GM13977 (cell line): Measurements from ENCODE around the gene STK32B.

Experiments used
- DNase-seq: peaks from one replicate; pipeline ENCODE4 v3.0.0; 2012; ENCODE audit warnings: low spot score
- in situ Hi-C: fragments of 300-500 bp; cut with MboI; formaldehyde crosslinking; loops from one replicate; pipeline ENCODE4 v1.12.0; 2022; ENCODE audit warnings: low sequenced_read_pairs, low pct_unique_long_range_greater_than_20kb, mixed read lengths, inconsistent platforms; ENCODE audit not compliant: unreplicated experiment
- TF ChIP-seq, protein P1 (sequence below): IDR thresholded peaks from 2 replicates; pipeline ENCODE4 v1.5.1; 2012; ENCODE audit warnings: mild to moderate bottlenecking, control low read depth; ENCODE audit not compliant: insufficient read depth; ENCODE audit errors: extremely low read depth, missing control alignments

STK32B gene

GRCh38 chr4:5504486-5504885, 453.2 kb downstream of the STK32B start:
- TF ChIP-seq, protein P1, sequence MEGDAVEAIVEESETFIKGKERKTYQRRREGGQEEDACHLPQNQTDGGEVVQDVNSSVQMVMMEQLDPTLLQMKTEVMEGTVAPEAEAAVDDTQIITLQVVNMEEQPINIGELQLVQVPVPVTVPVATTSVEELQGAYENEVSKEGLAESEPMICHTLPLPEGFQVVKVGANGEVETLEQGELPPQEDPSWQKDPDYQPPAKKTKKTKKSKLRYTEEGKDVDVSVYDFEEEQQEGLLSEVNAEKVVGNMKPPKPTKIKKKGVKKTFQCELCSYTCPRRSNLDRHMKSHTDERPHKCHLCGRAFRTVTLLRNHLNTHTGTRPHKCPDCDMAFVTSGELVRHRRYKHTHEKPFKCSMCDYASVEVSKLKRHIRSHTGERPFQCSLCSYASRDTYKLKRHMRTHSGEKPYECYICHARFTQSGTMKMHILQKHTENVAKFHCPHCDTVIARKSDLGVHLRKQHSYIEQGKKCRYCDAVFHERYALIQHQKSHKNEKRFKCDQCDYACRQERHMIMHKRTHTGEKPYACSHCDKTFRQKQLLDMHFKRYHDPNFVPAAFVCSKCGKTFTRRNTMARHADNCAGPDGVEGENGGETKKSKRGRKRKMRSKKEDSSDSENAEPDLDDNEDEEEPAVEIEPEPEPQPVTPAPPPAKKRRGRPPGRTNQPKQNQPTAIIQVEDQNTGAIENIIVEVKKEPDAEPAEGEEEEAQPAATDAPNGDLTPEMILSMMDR: no peak
- in situ Hi-C loops: no loop called here

GRCh38 chr4:5510504-5510903, 459.2 kb downstream of the STK32B start:
- in situ Hi-C loops: no loop called here
- TF ChIP-seq, protein P1: no peak
- no peak for DNase-seq

More at GRCh38 chr4:5504486-5504885, 453.2 kb downstream of the STK32B start:
- no peak for DNase-seq

DNA sequence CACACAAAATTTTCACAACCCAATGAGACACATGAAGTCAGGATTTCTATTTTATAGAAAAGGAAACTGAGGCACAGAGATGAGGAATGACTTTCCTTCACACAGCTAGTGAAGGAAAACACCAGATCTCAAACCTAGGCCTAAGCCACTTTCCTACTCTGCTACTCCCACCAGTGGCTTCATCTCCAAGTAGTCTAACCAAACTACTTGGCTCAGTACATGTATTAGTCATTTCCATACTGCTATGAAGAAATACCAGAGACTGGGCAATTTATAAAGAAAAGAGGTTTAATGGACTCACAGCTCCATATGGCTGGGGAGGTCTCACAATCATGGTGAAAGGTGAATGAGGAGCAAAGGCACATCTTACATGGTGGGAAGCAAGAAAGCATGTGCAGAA, 460.5 kb downstream of the STK32B start:
- TF ChIP-seq, protein P1: no peak

DNA sequence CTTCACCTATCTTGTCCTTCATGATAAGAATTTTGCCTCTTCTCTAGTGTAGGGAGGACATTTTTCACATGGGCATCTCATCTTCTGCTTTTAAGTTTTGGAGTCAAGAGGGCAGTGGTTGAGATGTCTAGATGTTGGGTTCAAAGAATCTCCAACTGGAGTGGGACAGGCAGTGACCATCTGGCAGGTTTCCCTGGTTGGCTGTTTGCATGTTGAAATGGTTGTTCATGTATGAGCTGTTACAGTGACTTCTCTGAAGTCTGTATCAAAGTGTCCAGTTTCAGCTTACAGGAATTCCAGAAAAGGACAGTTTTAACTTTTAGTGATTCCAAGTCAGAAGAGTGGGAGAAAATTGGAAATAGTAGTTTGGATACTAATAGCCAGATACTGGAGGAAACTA, 464.4 kb downstream of the STK32B start:
- TF ChIP-seq, protein P1: no peak
- no peak for DNase-seq
- in situ Hi-C loops: no loop called here

More for the DNA sequence above, 460.5 kb downstream of the STK32B start:
- DNase-seq: no peak
- in situ Hi-C loops: no loop called here

DNA sequence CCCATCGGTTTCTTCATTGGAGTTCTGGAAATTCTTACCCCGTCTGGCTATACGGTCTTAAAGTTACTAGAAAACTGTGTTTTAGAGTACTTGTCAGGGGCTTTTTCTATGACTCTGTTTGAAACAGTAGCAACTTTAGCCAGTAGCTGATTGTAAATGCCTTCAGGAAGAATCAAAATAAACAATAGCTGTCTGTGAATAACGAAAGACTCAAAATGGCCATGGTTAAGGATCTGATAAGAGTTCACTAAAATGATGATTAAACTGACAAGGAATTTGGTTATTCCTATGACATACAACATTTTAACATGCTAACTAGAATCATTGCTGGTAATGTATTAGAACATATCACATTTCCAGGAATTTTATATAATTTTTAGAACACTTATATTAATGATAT, 466.1 kb downstream of the STK32B start:
- in situ Hi-C loops: no loop called here
- TF ChIP-seq, protein P1: no peak
- DNase-seq: no peak

DNA sequence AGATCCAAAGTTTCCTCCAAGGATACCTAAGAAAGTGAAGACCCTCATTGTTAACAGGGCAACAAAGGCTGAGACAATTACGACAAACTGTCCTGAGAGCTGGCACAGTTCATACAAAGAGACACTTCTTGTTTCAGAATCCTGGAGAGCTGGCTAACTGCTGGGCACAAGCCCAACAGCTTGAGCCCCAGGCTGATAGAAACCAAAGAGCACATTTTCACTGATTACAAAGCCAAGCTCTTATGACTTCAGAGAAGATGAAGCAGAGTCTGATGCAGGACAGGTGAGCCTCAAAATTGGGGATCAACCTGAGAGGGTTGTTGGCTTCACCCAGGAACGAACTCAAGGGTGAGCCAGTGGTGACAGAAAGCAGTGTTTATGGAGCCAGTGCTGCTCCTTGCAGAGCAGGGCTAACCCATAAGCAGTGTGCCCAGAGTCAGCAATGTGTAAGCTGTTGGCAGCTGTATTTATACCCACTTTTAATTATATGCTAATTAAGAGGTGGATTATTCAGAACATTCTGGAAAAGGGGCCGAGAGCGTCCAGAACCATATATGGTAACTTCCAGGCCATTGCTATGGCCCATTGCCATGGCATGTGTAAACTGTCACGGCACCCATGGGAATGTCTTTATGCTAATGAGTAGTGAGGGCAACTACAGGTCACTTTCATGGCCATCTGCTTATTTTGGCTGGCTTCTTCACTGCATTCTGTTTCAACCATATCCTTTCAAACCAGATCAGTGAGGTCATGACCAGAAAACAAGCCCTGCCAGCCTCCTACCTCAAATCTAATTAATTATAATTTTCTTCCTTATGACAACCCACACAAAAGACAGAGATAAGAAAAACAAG, 473.4 kb downstream of the STK32B start:
- TF ChIP-seq, protein P1: no peak
- no peak for DNase-seq
- in situ Hi-C loops: no loop called here
